Right renal cortex interstitium (tissue), 3 donors: ENCODE results near the gene AFAP1. TPM values are rescaled to one million over a fixed set of nuclear protein-coding genes. Genes with fewer than 3 reads are reported as not detected.

Experiments
- DNase-seq, 3 donors: peaks; one replicate each; pipeline ENCODE4 v3.0.0-alpha.2; 2013; ENCODE audit warnings: low read depth in 3 of 3, low spot score in 2 of 3
- polyA plus RNA-seq, 3 donors: library from polyadenylated mRNA; unstranded; fragments of 120-200 nt; gene quantifications; one replicate each; pipeline ENCODE4 v1.2.1, GENCODE V29; 2013; ENCODE audit not compliant: insufficient read length in 3 of 3

Gene AFAP1
- polyA plus RNA-seq, 3 donors: 18.2 to 20.5 (median 20.4) TPM

DNA sequence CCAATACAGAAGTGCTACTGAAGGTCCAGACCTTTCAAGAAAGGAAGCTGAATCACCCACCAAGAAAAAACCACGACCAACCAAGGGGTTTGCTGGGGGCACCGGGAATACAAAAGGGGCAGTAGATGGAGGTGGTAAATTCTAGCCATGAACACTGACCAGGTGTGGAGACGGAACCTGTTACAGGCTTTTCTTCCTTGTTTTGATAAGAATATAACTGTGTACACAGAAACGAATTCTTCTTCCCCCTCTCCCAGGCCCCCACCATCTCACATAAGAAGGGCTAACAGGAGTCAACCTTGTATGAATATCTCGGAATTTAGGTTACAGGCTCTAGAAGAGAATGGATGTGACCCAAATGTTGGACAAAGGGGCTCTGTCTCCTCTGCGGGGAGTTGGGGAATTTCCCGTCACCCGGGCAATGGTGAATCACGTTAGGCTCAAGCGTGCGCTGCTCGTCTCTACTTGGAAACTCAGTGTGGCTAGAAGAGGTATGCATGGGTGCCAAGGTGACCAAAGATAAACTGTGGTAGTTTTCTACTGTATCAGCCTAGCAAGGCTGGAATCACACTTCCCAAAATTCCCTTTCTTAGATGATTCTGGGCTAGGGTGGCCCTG, 87.0 kb downstream of the AFAP1 start:
- no peak for DNase-seq

DNA sequence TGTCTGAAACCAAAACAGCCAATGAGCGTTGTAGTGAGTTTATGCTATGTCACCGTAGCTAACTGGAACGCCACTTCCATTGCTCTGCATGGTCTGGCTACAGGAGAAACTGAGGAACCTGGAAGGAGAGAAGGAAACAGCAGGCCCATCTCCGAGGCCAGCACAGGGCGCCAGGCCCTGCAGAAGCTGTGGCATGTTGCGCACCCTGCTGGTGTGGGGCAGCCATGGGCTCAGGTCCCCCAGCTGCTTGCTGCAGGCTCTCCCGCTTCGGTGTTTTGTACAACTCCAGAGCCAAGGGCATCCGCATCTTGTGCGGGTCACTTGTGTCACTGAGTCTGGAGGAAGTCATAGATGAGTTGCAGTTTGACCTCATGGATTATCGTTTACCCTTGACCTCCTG, 89.2 kb downstream of the AFAP1 start:
- DNase-seq: no peak

DNA sequence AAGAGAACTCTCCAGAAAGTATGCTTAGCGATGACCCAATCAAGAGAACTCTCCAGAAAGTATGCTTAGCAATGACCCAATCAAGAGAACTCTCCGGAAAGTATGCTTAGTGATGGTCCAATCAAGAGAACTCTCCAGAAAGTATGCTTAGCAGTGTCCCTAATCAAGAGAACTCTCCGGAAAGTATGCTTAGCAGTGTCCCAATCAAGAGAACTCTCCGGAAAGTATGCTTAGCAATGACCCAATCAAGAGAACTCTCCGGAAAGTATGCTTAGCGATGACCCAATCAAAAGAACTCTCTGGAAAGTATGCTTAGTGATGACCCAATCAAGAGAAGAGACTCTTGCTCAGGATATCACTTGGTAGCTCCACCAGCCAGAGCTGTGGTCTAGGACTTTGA, 92.5 kb downstream of the AFAP1 start:
- no peak for DNase-seq

DNA sequence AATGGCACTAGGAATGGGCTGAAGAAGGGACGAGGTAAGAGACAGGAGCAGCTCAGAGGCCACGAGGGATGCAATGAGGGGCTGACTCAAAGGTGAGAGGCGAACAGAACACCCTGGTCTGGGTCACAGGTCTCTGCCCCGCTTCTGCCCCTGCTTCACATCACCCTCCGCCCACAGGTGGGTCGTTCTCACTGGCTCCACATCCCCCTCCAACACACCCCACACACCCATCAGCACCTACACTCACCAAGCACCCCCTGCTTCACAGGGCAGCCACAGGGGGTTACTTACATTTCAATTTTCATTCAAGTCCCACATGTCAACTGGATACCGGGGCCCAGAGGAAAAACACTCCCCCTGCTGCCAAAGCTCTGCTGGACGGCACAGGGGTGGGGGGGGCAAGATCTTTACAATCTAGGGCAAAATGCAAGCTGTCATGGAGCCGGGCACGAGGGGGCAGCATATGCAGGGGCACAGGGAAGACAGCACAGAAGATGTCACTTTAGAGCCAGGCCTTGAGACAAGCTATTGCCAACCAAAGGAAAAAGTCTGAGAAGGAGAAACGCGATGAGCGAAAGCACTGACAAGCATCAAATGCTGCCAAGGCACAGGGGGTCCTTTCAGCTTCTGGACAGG, 94.0 kb downstream of the AFAP1 start:
- DNase-seq: no peak

DNA sequence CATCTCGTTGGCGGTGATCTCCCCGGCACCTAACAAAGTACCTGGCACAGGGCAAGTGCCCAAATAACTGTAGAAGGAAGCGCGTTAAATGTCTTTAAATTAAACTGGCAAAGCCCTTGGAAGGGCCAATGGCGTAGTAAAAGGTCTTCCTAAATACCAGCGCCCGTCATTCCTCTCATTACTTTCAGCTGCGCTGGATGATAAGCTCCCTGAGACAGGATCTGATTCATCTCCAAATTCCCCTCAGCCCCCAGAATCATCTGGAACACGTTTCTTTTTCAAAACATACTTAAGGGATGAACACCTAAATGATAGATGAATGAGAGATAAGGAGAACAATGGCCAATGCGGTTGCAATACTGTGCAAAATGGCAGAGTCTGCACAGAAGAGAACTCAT, 95.1 kb downstream of the AFAP1 start:
- DNase-seq: no peak

DNA sequence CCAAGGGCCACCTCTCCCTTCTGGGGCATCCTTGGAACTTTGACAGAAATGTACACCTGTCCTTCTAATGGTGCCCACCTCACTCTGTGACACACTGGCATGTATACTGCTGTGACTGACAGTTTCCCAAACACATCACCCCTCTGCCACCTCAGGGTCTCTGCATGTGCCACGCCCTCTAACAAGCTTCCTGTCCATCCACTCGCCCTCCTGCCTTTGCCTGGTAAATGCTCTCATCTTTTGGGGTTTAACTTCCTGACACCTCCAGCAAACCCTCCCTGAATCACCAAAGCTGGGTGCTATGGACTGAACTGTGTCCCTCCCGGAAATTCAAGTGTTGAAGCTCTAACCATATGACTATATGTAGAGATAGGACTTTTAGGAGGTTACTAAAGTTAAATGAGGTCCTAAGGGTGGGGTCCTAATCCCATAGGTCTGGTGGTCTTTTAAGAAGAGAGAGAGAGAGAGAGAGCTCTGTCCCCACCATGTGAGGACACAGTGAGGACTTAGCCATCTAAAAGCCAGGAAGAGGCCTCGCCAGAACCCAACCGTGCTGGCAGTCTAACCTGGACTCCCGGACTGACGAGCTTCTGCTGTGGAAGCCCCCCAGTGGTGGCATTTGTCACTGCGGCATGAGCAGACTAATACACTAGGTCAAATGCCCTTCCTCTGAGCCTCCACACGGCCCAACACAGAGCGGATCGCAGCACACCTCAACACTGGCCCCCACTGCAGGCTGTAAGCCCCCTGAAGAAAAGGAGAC, 95.6 kb downstream of the AFAP1 start:
- DNase-seq: no peak

DNA sequence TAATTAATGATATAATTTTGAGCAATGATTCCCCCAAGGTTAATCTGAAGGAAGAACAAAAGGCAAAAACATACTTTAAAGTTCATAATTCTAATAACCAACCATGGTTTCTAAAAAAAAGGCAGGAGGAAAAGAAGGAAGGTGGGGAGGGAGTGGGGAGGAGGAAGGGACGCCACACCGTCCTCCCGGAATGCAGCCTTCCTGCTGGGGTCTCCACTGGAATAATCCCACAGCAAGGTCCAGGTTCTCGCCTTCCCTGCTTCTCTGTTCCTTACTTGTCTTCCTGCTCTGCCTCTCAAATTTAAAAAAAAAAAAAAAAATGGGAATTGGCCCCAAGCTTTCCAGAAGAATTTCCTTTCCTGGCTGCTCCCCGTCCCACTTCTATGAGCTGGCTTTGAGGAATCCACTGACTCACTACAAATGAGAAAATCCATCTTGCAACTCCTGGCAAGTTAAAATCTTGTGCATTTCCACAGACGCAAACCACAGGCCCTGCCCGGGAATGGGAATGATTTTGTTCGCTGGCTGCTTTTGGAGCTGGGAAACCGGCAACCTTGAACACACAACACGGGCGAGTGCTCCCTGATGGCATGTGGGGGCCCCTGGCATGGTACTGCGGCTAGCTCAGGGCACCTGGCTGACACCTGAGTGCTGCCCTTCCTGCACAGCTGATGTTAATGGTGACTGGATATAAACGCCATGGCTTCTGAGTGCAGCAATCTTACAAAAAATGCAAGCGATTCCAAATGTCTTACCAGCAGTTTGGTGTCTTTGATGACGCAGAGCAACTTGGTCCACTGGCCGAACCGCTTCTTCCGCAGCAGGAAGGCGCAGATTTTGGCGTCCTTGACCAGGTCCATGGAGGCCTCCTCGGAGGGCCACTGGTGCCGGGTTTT, 97.0 kb downstream of the AFAP1 start:
- no peak for DNase-seq

DNA sequence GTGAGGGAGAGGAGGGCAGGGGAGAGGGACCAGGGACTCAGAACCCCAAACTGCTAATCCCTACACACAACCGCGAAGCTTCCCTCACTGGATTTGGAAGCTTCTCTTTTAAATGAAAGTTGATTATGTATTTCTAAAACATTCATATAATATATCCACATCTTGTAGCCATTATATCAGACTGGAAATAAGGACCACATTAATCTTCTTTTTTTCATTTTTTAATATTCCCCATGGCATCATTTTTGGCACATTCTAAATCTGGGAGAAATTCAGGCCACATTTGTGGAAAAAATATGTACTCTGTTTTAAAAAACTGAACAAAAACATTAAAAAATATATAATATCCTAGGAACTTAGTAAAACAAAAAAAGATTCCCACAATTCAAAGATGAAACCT, 97.8 kb downstream of the AFAP1 start:
- DNase-seq: no peak

DNA sequence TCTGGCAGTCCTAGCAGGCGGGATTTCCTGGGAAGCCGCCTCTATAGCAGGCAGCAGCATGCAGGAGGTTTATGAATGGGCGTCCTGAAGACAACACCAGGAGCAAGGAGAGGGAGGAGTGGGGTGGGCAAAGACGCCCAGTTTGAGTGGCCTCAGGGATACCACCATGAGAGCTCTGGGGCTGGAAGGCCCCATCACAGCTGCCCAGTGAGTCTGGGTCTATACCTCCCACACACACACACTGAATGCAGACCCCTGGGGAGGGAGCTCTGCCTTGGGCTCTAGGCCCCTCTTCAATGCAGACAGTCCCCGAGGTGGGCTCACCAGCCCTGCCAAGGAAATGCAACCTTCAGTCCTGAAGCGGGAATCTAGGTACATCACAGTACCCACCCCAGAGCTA, 98.6 kb downstream of the AFAP1 start:
- no peak for DNase-seq

DNA sequence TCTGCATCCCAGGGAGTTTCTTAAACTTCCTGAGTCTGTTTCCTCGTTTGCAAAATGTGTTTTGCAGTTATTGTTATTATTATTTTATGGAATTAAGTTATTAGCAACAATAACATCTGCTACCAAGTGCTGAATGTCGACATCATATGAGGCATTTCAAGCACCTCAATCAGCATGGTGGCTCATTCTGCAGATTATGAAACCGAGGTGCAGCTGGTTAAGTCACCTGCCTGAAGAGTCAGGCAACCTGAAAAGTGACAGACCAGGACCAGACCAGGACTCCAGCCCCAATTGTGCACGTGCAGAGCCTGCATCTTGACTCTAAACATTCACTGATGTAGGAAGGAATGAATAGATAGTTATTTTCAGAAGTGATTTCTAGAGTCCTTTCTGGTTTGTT, 99.8 kb downstream of the AFAP1 start:
- DNase-seq: no peak

DNA sequence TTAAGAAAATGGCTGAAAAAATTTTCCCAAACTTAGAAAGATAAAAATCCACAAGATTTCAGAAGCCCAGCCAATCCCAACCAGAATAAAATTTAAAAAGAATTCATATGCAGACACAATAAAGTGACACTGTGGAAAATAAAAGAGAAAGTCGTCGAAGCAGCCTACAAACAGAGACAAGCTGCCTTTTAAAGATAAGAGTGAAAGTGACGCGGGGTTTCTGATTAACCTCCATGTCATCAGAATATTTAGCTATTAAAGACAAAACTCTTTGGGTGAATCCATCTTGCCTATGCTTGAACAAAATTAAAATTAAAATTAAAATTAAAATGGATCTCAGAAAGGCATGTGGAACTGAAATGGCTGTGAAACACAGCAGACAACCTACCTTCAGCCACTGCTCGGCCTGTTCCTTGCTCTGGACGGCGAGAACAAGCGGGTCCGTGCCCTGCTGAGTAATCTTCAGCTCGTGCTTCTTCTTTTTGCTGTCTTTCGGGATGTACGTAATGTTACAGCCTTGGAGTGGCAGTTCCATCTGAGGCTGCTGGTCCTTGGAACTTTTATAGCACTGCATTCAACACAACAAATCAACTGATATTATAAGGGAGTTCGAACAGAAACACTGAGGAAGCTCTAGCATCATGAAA, 101.4 kb downstream of the AFAP1 start:
- no peak for DNase-seq

DNA sequence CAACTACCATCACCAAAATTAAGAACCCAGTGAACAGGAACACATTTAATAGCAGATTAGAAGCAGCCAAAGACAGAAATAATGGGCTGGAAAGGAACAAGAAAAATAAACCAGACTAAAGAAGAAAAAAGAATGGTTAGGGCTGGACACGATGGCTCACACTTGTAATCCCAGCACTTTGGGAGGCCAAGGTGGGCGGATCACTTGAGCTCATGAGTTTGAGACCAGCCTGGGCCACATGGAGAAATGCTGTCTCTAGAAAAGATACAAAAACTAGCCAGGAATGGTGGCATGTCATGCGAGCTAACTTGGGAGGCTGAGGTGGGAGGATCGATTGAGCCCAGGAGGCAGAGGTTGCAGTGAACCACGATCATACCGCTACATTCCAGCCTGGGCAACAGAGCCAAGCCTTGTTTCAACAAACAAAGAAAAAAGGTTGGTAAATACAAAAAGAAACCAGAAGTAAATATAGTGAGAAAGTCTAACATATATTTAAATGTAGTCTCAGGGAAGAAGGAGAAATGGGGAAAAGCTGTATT, 102.0 kb downstream of the AFAP1 start:
- no peak for DNase-seq

DNA sequence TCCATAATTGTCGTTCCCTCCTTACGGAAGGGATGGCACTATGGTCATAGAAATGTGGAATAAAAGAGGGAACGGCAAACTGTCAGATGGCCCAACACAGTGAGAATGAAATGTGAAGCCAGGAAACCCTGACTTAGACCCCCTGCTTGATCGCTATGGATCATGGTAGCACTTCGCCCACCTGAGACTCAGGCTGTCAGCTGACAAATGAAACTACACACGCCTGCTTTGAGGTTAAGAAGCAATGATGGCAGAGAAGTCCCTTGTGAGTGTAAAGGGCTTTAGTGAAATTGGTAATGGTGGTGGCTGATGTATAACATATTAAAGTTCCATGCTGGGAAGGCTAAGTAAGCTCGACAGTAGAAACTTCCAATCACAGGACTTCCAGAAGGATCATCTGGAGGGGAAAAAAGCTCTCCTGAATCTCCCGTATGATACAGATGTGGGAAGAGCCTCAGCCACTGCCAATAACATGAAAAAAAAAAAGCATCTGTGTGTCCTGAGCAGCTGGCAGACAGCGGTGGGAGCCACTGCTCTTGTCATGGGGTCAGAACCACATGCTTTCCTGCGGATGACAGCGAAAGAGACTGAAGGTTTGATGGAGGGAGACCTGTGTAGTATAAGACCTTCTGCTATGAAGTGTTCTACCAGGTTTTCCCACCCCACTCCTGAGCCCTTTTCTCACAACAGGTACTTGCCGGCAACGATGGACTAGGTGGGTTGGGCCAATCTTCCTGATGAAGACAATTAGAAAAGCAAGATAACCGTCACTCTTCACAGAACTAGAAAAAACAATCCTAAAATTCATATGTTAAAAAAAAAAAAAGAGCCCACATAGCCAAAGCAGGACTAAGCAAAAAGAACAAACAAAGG, 107.6 kb downstream of the AFAP1 start:
- DNase-seq: no peak

DNA sequence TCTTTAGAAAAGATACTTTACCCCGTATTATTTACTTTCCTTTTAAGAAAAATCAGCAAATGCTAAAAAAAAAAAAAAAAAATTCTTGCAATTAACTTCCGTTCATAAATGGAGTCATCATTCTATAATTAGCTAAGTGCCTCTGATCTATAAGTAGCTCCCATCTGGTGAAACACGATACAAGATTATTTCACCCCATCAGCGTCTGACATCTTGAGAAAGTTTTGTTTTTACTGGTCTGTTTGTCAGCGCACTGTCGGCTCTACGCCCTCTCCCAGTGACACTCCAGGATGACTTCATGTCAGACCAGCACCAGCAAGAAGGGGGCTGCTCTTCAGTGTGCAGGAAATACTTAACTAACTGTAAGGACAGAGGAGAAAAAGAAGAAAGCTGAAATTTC, 108.3 kb downstream of the AFAP1 start:
- no peak for DNase-seq

DNA sequence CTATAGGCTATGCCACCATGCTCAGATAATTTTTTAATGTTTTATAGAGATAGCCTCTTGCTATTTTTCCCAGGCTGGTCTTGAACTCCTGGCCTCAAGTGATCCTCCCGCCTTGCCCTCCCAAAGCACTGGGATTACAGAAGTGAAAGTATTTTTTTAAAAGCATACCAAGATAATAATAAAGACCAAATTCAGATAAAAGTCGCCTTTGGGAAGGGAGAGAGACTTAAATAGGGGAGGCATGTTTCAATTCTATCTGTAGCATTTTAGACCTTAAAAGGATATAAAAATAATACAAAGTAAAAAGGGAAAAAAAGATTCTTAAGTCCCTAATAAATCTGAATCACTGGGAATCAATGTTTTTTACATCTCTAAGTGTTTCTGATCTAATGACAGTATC, 108.9 kb downstream of the AFAP1 start:
- no peak for DNase-seq

DNA sequence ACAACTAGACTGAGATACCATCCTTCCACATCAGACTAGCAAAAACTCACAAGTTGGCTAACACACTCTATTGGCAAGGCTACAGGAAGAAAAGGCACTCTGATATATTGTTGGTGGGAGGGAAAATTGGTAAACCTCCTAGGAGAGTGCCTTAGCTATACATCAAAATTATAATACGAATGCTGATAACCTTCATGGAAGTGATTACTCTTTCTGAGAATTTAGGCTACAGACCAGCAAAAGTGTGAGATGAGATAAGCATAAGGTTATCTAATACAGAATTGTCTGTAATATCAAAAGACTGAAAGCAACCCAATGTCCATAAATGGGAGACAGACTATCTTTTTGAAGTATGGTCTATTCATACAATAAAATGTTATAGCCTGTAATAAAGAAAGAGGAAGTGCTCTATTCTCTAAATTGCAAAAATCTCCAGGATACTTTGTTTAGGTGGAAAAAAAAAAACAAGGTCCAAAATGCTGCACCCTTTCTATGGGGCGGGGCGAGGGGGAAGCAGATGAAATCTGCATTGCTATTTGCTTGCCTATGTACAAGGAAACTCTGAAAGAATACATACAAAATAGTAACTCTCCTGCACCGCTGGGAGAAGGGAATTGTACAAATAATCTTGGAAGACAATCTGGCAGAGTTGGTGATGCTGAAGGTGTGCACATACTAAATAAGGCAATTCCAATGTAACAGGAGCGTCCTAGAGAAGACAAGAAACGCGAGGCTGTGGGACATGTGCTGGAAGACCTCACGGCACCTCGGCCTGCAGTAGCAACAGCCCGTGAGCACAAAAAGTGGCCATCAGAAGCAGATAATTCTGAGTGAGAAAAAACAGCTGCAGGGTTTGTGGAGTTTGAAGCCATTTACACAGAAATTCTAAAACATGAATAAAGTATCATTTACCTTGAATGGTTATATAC, 109.7 kb downstream of the AFAP1 start:
- no peak for DNase-seq

DNA sequence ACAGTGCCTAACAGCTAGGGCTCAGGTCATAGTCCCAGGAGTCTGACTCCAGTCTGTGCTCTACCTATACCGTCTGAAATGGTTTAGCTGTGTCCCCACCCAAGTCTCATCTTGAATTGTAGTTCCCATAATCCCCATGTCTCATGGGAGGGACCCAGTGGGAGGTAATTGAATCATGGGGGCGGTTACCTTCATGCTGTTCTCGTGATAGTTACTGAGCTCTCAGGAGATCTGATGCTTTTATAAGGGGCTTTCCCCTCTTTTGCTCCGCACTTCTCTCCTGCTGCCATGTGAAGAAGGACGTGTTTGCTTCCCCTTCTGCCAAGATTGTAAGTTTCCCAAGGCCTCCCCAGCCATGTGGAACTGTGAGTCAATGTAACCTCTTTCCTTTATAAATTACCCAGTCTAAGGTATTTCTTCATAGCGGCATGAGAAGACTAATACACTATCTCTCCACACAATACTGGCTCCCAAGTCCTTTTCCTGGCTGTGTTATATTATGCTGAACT, 110.8 kb downstream of the AFAP1 start:
- DNase-seq: no peak
